K562 (cell line): Measurements from ENCODE around the gene SFPQ. TPM values are rescaled to one million over a fixed set of nuclear protein-coding genes. Genes with fewer than 3 reads are reported as not detected.

Experiments
- ATAC-seq: fragments of 200-7000 bp; cut with Tn5 transposase; 3 replicates; pipeline ENCODE4 v1.9.1; 2020; ENCODE audit warnings: moderate library complexity
- BruUV-seq: library from RNA; stranded (reverse); fragments of 400-500 nt; replicated peaks from 2 replicates; lab custom pipeline; 2021; lab: Mats Ljungman, UMichigan
- CTCF ChIA-PET: fragments of 300-600 bp; formaldehyde crosslinking; extraction: SDS; loops from one replicate; lab custom pipeline; 2021; ENCODE audit warnings: low intra/inter-chr PET ratio; lab: Yijun Ruan, JAX
- POLR2A ChIA-PET: fragments of 300-600, 350-650 bp; sonication (Branson Sonifier 250); formaldehyde crosslinking; extraction: SDS; loops from one replicate; lab custom pipeline; 2021; ENCODE audit warnings: antibody characterized with exemption, inconsistent platforms; lab: Yijun Ruan, JAX
- DNase-seq, 4 experiments: peaks; one replicate each; pipeline versions ENCODE4 v3.0.0 to v3.0.0-alpha.2; 2011 to 2018; ENCODE audit warnings: low spot score in 3 of 4, mixed read lengths in 3 of 4; ENCODE audit errors: extremely low read depth in 1 of 4
- FAIRE-seq: peaks from 2 replicates; lab custom pipeline; 2011; peaks lifted over from hg19 to GRCh38; lab: Jason Lieb, UNC
- H2AFZ ChIP-seq: 2 replicates; pipeline ENCODE4 v1.6.0; 2011; ENCODE audit warnings: low read depth, low read length, control low read depth, inconsistent platforms
- H3K27ac ChIP-seq: fragments of 200-600 bp; 3 replicates; pipeline ENCODE4 v1.8.0; 2011; ENCODE audit warnings: low read depth, mild to moderate bottlenecking, control low read depth, inconsistent platforms, low read length, moderate library complexity, mixed read lengths; ENCODE audit errors: extremely low read depth
- H3K27me3 ChIP-seq, 2 experiments: fragments of 300-600 bp in 1 of 2; 2 replicates in 1 of 2; 3 replicates in 1 of 2; pipeline versions ENCODE4 v1.6.0 to v1.8.0; 2011; ENCODE audit warnings: inconsistent platforms in 2 of 2, low read length in 2 of 2, mild to moderate bottlenecking in 1 of 2, mixed read lengths in 1 of 2, moderate library complexity in 1 of 2; ENCODE audit not compliant: control insufficient read depth in 2 of 2, insufficient read depth in 2 of 2
- H3K36me3 ChIP-seq: fragments of 300-600 bp; 3 replicates; pipeline ENCODE4 v1.8.0; 2011; ENCODE audit warnings: mild to moderate bottlenecking, low read length, inconsistent platforms; ENCODE audit not compliant: control insufficient read depth, insufficient read depth
- H3K4me1 ChIP-seq, 2 experiments: fragments of 200-600 bp in 1 of 2; replicated peaks in 1 of 2; 2 replicates in 1 of 2; 3 replicates in 1 of 2; pipeline versions ENCODE4 v1.5.1 to v1.8.0; 2011; ENCODE audit warnings: inconsistent platforms in 2 of 2, low read length in 2 of 2, mild to moderate bottlenecking in 1 of 2, mixed read lengths in 1 of 2, moderate library complexity in 1 of 2; ENCODE audit not compliant: control insufficient read depth in 2 of 2, insufficient read depth in 2 of 2
- H3K4me2 ChIP-seq: 2 replicates; pipeline ENCODE4 v1.6.1; 2011; ENCODE audit warnings: low read length, control low read depth, inconsistent platforms, mixed read lengths; ENCODE audit not compliant: insufficient read depth
- H3K4me3 ChIP-seq: fragments of 200-600 bp; sonication (generic), shearing (Covaris generic); 2 replicates; pipeline ENCODE4 v1.5.1; 2016; ENCODE audit warnings: control low read depth, inconsistent platforms
- H3K79me2 ChIP-seq: fragments of 200-600 bp; 3 replicates; pipeline ENCODE4 v1.8.0; 2011; ENCODE audit warnings: low read length, inconsistent platforms; ENCODE audit not compliant: control insufficient read depth, insufficient read depth
- H3K9ac ChIP-seq, 2 experiments: 2 replicates each; pipeline versions ENCODE4 v1.6.0 to v1.6.1; 2011; ENCODE audit warnings: low read depth in 2 of 2, low read length in 2 of 2, control low read depth in 1 of 2, inconsistent platforms in 1 of 2, mild to moderate bottlenecking in 1 of 2, mixed read lengths in 1 of 2; ENCODE audit not compliant: insufficient read depth in 1 of 2
- H3K9me1 ChIP-seq: one replicate; pipeline ENCODE4 v1.6.0; 2011; ENCODE audit warnings: inconsistent platforms, mild to moderate bottlenecking, low read length, moderate library complexity; ENCODE audit not compliant: control insufficient read depth, insufficient read depth
- H3K9me3 ChIP-seq: replicated peaks from 2 replicates; pipeline ENCODE4 v1.5.1; 2011; ENCODE audit warnings: low read depth, low read length, inconsistent platforms; ENCODE audit not compliant: control insufficient read depth, insufficient read depth
- H4K20me1 ChIP-seq: replicated peaks from 2 replicates; pipeline ENCODE4 v1.6.1; 2011; ENCODE audit warnings: low read length, inconsistent platforms, mixed read lengths; ENCODE audit not compliant: control insufficient read depth, insufficient read depth
- CREB3L1 ChIP-seq: fragments of 450-650 bp; IDR thresholded peaks from 2 replicates; pipeline ENCODE4 v1.6.1; 2014; ENCODE audit warnings: low read depth, mild to moderate bottlenecking, moderate library complexity, borderline replicate concordance
- ILF3 ChIP-seq: fragments of 450-650 bp; IDR thresholded peaks from 2 replicates; pipeline ENCODE4 v1.6.1; 2018; ENCODE audit warnings: antibody characterized with exemption, mild to moderate bottlenecking, moderate library complexity, borderline replicate concordance
- IRF2 ChIP-seq: sonication (generic); formaldehyde crosslinking; IDR thresholded peaks from 2 replicates; pipeline ENCODE4 v1.8.1; 2022; ENCODE audit warnings: mild to moderate bottlenecking, missing genetic modification reagents
- POLR2A ChIP-seq: fragments of 450-650 bp; conservative IDR thresholded peaks from 2 replicates; pipeline ENCODE4 v1.6.1; 2016
- PRPF4 ChIP-seq: fragments of 200-400 bp; formaldehyde crosslinking; IDR thresholded peaks from one replicate; pipeline ENCODE4 v1.6.1; 2017; ENCODE audit warnings: low read length, low read depth, mild to moderate bottlenecking; ENCODE audit not compliant: insufficient read depth, poor library complexity, severe bottlenecking
- RBFOX2 ChIP-seq: fragments of 200-400 bp; formaldehyde crosslinking; IDR thresholded peaks from 2 replicates; pipeline ENCODE4 v1.6.1; 2017; ENCODE audit warnings: low read depth, mild to moderate bottlenecking, low read length, moderate library complexity
- ZNF609 ChIP-seq: sonication (generic); formaldehyde crosslinking; IDR thresholded peaks from 2 replicates; pipeline ENCODE4 v1.8.1; 2023; ENCODE audit warnings: missing genetic modification reagents, mild to moderate bottlenecking, borderline replicate concordance
- ZNF830 ChIP-seq: fragments of 250-450 bp; sonication (Bioruptor Pico); IDR thresholded peaks from 2 replicates; pipeline ENCODE4 v1.5.0; 2021; ENCODE audit warnings: mild to moderate bottlenecking
- WGBS: fragments of 100-300 bp; shearing (Covaris generic); methylation state at CpG from one replicate; pipeline ENCODE4 v1.1.6; 2016; ENCODE audit warnings: low coverage, mixed read lengths; ENCODE audit not compliant: insufficient coverage; ENCODE audit errors: missing lambda C conversion rate; 5-methylcytosine and 5-hydroxymethylcytosine counted together
- in situ Hi-C: fragments of 300-500 bp; cut with MboI; formaldehyde crosslinking; loops from 4 replicates; pipeline ENCODE4 v1.15.0; 2018; ENCODE audit warnings: inconsistent platforms, mixed read lengths
- intact Hi-C: fragments of 100-400 bp; cut with micrococcal nuclease; formaldehyde crosslinking; loops from 2 replicates; pipeline ENCODE4 v1.14.2; 2022
- polyA plus RNA-seq, 8 experiments: library from polyadenylated mRNA; depleted of rRNA in 4 of 8; stranded (reverse) in 5 of 8; unstranded in 3 of 8; fragments of >200 nt; fragmentation: Nextera tagmentation in 2 of 8; fragmentation: Illumina TruSeq in 1 of 8; extraction: Ambion mirVana in 2 of 8; extraction: Trizol in 1 of 8; gene quantifications; 2 replicates each; pipeline versions ENCODE4 v1.2.1 to v1.2.3, GENCODE V29; 2011 to 2014; ENCODE audit warnings: inconsistent platforms in 1 of 8, missing spikeins in 1 of 8
- total RNA-seq, 7 experiments: library from RNA; depleted of rRNA in 6 of 7; stranded (reverse); fragments of >200 nt in 6 of 7; fragmentation: Illumina TruSeq in 2 of 7; extraction: Trizol in 2 of 7; gene quantifications; 2 replicates each; pipeline versions ENCODE4 v1.2.1 to v1.2.3, GENCODE V29; 2011 to 2021; ENCODE audit warnings: low replicate concordance in 1 of 7
- TF ChIP-seq, protein P1 (sequence below): fragments of 450-650 bp; IDR thresholded peaks from 2 replicates; pipeline ENCODE4 v1.7.1; 2018; ENCODE audit warnings: mild to moderate bottlenecking, low read depth; ENCODE audit not compliant: partially characterized antibody

SFPQ gene
- total and polyA plus RNA-seq, 9 of the 15 experiments (the other 6 are each of a cell fraction or from before 2014, with no cell fraction given) = 69.7 to 562 (median 399) TPM

- H3K9me3 ChIP-seq = no peaks in the 10 kb centered on the region
- in situ Hi-C loops (loop anchor here (10.0 kb wide), 1 partner anchor 354 kb away; no protein-coding TSS in a partner anchor), intact Hi-C loops (loop anchor here (5.0 to 10.0 kb wide), 3 partner anchors 336 to 584 kb away; partner anchors contain the start of genes KIAA0319L, NCDN and SMIM12)
- peaks cover 73% of the 10 kb centered on the region for H3K79me2 ChIP-seq
- WGBS = 8% methylated on average over 6 of the region's 6 CpGs
- H3K4me3 ChIP-seq = peak overlapping the region; percentile 99
- peaks cover 40% of the 10 kb centered on the region for H4K20me1 ChIP-seq
- peaks cover 10 to 24% of the 10 kb centered on the region in 2 experiments; a peak in 4 of 5 replicates for H3K4me1 ChIP-seq
- TSS peak; percentile 43 for BruUV-seq
- FAIRE-seq (no peak), DNase-seq (no peak), ATAC-seq (no peak)
- H3K27me3 ChIP-seq = no peaks in the 10 kb centered on the region
- H3K4me2 ChIP-seq = peak overlapping the region; percentile 94
- H3K36me3 ChIP-seq = peaks cover 60% of the 10 kb centered on the region
- peak overlapping the region; percentile 81 to 96 for H3K9ac ChIP-seq
- no peak overlapping the region for H2AFZ ChIP-seq
- ChIA-PET POLR2A (interaction anchor here (0.7 to 3.8 kb wide), 11 partner anchors 8 to 366 kb away, joined by 3 to 42 read pairs (median 5); partner anchors contain the start of genes KIAA0319L and ZMYM6), CTCF (no interaction called here)
- H3K27ac ChIP-seq = peak overlapping the region; percentile 2; the same call in 2 of the 3 replicates
- H3K9me1 ChIP-seq = peaks cover 13% of the 10 kb centered on the region
- TF ChIP-seq CREB3L1 (no peak), PRPF4 (peak; percentile 69), ZNF830 (CRISPR knock-in tag) (no peak), IRF2 (peak; percentile 26; the same call in 1 of the 2 replicates), RBFOX2 (peak; percentile 34), ILF3 (0 out of 2 replicates have a peak, but pooled peaks have one; percentile 37), ZNF609 (CRISPR knock-in tag) (no peak), POLR2A (0 out of 2 replicates have a peak, but pooled peaks have one; percentile 2)
- TF ChIP-seq, protein P1, sequence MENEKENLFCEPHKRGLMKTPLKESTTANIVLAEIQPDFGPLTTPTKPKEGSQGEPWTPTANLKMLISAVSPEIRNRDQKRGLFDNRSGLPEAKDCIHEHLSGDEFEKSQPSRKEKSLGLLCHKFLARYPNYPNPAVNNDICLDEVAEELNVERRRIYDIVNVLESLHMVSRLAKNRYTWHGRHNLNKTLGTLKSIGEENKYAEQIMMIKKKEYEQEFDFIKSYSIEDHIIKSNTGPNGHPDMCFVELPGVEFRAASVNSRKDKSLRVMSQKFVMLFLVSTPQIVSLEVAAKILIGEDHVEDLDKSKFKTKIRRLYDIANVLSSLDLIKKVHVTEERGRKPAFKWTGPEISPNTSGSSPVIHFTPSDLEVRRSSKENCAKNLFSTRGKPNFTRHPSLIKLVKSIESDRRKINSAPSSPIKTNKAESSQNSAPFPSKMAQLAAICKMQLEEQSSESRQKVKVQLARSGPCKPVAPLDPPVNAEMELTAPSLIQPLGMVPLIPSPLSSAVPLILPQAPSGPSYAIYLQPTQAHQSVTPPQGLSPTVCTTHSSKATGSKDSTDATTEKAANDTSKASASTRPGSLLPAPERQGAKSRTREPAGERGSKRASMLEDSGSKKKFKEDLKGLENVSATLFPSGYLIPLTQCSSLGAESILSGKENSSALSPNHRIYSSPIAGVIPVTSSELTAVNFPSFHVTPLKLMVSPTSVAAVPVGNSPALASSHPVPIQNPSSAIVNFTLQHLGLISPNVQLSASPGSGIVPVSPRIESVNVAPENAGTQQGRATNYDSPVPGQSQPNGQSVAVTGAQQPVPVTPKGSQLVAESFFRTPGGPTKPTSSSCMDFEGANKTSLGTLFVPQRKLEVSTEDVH = no peak
Observed at GRCh38 chr1:35190784-35191183, 2.2 kb downstream of the SFPQ start.
